ENCODE measurements around the gene RHOC.

The RHOC gene

DNA sequence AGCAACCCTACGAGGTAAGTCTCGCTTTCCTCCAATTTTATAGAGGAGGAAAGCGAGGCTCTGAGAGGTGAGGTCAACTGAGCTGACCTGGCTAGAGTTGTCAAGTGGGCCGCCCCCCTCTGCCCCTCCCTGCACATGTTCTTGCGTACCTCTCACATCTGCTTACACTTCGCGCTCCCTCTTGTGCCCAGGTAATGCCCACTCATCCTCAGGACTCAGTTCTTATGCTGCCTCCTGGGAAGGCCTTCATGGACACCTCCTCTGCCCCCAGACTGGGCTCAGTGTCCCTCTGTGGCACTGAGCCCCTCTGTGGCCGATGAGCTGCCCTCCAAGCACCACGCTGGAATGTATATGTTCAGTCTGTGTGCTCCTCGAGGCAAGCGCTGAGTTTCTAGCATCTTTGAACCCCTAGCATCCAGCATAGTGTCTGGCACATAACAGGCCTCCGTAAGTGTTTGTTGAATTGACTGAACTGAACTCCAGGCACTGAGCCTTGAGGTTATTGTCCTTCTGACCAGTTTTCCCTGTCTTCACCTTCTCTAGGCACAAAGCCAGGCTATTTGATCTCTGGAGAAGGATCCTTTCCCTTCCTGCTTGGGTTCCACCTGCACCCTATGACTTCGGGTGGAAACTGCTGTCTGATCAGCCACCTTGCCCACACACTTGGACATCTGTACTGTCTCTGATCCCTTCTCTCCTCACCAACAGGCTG is 19.0 kb downstream of the RHOC start:
- in situ Hi-C loops (cut with HindIII; ENCODE audit: low sequenced_read_pairs) = no loop called here

DNA sequence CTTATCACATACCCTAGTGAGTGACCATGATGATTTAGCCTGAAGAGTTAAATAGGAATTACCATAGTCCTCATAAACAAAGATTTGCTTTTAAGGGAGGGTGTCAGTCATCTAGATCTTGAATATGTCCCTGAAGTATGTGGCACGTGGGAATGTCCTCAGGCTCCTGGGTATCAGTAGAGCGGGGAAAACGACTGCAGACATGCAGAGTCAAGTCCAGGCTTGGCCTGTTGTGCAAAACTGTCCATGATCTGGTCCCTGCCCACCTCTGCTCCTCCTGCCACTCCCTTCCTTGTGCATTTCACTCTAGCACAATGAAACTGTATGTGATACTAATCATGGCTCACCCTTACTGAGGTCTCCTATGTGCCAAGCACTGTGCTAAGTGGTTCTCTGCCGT is 19.6 kb downstream of the RHOC start:
- in situ Hi-C loops (cut with HindIII; ENCODE audit: low sequenced_read_pairs) = no loop called here

DNA sequence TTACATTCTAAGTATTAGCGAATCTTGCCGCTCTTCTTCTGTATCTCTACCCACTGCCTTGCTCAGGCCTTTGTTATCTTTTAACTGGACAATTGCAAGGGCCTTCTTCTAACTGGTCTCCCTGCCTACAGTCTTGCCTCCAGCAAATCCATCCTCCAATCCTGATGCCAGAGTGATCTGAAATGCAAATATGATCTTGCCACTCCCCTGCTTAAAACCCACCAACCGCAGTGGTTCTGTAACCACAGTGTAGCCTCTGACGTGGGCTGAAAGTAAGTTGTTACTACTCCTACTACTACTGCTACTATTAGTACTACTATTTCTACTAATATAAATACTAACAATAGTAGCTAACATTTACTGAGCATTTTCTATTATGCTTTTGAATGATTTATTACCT is 20.1 kb downstream of the RHOC start:
- in situ Hi-C loops (cut with HindIII; ENCODE audit: low sequenced_read_pairs) = no loop called here

DNA sequence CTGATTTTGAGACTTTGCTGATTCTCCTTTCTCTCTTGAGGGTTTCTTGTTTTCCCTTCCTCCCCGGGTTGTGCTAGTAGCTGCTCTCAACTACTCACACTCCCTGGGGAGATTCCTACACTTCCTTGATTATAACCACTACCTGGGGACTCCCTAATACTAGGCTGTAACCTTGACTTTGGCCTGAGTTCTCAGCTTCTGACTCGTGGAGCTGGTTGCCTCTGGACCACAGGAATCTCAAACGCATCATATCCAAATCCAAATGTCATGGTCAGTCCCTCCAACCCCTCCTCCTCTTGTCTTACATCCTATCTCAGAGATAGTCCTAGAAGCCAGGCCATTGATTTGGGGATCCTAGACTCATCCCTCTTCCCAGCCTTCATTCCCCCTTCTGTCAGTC is 20.5 kb downstream of the RHOC start:
- in situ Hi-C loops (cut with HindIII; ENCODE audit: low sequenced_read_pairs) = no loop called here

DNA sequence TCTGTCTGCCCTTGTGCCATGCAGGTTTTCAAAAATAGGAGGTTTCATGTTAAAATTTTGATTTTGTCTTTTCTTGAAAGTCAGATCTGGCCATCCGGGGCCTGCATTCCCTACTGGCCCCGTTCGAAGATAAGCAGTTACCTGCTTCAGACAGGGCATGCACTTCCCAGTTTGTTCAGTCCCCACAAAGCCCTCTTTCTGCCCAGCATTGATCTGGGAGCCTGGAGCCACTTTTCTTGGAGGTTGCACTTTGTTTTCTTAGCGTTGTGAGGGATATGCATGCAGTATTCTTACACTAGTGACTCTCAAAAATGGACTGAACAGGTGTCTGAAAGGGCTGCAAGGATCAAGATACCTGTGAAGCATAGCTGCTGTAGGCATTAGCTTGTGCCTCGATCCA is 21.0 kb downstream of the RHOC start:
- in situ Hi-C loops (cut with HindIII; ENCODE audit: low sequenced_read_pairs) = no loop called here

DNA sequence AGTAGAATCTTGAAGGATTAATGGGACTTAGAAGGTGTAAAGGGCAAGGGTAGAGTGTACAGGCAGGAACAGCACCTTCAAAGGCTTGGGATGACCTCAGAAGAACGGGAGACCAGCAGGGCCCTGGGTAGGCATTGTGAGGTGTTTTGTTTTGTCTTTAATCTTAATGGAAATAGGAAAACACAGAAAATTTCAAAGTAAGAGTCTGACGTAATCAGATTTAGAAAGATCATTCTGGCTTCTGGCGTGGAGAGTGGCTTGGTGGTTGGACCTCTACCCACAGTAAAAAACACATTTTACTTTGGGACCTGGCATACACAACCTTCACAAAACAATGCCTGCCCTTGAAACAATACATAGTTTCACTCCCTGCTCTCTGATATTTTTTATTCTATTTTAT is 28.3 kb downstream of the RHOC start:
- in situ Hi-C loops (cut with HindIII; ENCODE audit: low sequenced_read_pairs) = no loop called here

DNA sequence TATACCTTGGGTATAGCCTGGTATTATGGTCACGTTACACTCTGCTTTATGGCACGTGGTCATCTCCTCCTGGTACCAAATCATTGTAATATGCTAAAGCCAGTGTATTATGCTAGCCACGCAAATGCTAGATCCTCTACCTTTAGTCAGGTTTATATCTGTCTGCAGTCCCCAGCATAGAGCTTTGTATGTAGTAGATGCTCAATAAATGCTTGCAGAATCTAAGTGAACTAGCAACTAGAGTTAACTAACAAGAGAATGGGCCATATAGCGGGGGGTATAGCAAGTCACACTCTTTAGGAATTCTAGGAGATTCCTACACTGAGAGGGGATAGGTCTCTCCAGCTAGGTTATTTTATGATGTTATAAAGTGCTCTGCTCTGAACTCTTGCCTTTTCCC is 29.4 kb downstream of the RHOC start:
- in situ Hi-C loops (cut with HindIII; ENCODE audit: low sequenced_read_pairs) = no loop called here

DNA sequence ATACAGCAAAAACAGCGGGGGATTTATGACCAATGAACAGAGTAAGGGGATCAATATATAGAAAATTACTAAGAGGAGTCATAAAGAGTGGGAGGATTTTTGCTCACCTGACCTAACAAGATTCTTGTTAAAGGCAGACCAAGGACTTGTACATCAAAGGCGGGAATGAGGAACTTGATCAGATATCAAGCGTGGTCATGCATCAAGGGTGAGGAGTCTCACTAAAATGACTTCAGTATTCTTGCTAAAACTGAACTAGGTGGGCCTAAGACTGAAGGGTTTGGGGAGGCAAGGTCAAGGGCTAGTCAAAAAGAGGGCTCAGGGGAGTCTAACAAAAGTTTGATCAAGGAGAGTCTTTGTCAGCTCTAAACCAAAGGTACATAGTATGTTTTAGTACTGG is 30.4 kb downstream of the RHOC start:
- in situ Hi-C loops (cut with HindIII; ENCODE audit: low sequenced_read_pairs) = no loop called here

DNA sequence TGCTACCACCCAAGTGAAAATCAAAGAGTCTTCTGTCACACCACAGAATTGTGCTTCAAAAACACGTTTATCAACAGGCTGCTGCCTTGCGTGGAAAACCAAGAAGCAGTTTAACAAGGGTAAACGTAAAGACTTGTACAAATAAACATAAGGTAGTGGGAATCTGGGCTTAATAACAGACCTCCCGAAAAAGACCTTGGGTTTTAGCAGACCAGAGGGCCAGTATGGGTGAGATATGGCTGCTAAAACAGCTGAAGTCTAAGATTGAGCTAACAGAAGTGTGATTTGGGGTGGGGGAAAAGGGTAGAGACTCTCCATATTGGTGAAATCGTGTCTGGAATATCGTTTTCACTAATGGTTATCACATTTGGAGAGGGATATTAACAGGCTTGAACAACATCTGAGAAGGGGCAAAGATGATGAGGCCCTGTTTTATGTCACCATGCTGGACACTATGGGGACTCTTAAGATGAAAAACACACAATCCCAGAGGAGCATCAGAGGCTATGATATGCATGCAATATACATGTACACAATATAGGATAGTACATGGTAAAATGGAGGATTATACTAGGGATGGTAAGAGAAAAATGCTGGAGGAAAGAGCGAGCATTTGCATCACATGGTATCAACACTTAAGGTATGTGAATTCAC is 31.1 kb downstream of the RHOC start:
- in situ Hi-C loops (cut with HindIII; ENCODE audit: low sequenced_read_pairs) = no loop called here

DNA sequence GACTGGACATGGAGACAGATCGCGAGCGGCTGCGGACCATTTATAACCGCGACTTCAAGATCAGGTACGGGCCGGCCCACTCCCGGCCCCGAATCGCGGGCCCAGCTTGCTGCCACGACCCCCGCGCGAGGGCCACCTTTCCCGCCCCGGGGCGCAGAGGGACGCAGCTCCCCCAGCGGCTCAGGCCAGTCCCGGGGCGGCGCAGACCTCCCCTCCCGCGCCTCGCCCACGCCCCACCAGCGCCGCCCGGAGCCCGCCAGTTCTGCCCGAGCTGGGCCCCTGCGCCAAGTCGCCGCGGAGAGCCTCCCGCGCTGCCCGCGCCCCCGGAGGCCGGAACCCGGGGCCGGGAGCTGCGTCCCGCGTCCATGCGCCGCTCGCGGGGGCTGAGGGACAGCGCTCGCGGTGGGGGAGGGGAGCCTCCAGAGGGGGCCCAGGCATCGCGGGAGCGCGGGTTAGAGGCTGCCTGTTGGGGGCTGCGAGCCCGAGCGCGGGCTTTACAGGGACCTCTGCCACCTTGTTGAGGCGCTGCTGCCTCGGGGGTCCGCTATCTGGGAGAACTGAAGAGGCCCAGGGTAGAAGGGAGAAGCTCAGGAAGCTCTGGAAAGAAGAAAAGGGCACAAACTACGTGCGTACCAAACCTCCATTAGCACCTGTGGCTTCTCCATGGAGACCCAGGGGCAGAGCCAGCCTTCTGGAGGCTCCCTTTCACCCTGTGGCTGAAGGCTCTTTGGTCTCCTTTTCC is 31.8 kb downstream of the RHOC start:
- in situ Hi-C loops (cut with HindIII; ENCODE audit: low sequenced_read_pairs) = no loop called here

DNA sequence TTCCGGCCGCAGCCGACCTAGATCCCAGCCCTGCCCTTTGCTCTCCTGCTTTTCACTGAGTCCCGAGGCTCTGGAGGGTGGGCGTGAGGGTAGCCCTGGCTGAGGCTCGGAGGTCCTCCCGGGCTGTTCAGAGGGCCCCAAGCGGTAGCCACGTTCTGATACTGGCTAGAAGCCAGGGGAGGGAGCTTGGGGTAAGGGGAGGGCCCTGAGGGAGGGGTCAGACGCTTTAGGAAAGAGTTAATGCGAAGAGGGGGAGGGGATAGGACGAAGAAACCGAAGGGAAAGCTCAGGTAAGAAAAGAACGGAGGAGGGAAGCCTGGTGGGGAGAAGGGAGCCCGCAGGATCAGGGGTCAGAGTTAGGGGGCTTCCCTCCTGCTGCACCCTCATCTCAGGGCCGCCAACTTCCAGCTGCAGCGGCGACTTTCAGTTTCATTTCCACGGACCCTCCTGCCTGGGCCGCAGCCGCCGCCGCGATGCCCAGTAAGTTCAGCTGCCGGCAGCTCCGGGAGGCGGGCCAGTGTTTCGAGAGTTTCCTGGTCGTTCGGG is 32.4 kb downstream of the RHOC start, which contains the start of gene MOV10:
MOV10 (plus strand) TSS at position 220 of the 546 bp plus-strand sequence; CDS start at position 474, 254 bp downstream.
- in situ Hi-C loops (cut with HindIII; ENCODE audit: low sequenced_read_pairs) = no loop called here

DNA sequence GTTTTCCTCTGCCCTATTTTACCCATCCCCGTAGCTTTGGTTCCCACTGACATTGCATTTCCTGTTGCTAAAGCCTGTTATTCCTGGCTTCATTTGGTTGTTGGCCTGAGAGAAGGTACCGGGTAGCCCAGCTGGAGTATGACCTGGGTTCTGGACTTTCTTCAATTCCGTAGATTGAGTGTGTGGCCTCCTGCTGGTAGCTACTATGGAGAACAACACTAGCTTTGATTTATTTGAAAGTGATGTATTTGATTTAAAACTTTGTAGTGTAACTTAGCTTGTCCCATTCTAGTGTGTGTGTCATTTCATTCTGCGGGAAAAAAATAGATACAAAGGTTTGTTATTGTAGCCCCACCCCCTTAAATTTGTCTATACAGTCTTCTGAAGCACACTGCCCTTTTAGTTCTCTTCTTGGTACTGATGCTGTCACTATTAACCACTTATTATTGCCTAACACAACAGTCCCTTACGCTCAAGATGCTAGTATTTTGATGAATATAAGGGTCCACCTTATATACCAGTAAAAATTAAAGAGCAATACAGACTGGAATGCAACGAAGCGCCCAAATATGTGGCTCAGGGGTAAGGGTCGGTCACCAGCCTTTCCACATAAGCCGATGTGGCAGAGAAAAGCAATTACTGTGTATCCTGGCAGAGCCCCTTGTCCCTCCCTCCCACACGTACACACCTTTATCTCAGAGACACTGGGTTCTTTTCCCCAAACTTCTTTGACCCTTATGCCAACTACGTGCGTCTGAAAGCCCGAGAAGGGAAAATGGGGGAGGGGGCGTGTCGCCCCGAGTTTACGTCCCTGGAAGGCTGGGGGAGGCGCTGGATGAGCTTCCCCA is 33.1 kb downstream of the RHOC start:
- in situ Hi-C loops (cut with HindIII; ENCODE audit: low sequenced_read_pairs) = no loop called here

DNA sequence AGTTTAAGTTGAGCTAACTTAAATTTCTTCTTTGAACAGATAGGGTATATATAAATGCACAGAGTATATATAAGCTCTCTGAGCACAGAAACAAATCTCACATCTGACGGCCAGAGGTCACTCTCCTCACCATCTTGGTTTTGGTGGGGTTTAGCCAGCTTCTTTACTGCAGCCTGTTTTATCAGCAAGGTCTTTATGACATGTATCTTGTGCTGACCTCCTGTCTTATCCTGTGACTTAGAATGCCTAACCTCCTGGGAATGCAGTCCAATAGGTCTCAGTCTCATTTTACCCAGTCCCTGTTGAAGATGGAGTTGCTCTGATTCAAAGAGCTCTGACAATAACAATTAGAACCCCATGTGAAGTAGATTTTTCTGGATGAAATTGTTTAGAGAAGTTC is 34.1 kb downstream of the RHOC start:
- in situ Hi-C loops (cut with HindIII; ENCODE audit: low sequenced_read_pairs) = no loop called here

DNA sequence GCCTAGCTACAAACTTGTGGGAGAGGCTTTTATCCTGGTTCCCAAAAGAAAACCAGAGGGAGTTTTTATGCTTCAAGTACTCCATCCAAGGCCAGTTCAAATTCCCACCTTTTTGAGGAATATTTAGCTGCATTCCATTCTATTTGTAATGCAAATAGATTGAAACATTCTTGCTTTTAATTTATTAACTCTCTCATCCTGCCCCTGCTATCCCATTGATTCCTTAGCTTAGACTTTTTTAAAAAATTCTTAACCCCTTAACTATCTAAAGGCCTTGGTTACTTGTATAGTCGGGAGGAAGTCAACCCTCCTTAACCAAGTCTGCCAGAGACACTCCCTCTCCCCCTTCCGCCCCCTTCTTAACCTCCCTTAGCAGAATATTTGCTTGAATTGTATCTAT is 34.9 kb downstream of the RHOC start:
- in situ Hi-C loops (cut with HindIII; ENCODE audit: low sequenced_read_pairs) = no loop called here

DNA sequence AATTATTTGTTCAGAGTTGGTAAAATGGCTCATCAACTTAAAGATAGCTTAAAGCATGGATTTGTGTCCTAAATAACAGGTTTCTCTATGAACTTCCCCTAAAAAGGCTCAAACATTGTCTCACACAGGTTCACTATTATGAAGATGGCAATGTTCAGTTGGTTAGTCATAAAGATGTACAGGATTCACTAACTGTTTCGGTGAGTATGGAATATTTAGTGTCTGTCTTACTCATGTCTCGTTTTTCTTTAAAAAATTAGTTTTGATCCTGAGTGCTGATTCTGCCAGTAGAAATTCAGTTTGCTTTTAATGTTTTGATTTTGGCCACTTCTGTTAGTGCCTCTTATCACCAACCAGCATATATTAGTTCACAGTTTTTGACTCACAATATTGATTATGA is 40.0 kb downstream of the RHOC start:
- in situ Hi-C loops (cut with HindIII; ENCODE audit: low sequenced_read_pairs) = no loop called here

DNA sequence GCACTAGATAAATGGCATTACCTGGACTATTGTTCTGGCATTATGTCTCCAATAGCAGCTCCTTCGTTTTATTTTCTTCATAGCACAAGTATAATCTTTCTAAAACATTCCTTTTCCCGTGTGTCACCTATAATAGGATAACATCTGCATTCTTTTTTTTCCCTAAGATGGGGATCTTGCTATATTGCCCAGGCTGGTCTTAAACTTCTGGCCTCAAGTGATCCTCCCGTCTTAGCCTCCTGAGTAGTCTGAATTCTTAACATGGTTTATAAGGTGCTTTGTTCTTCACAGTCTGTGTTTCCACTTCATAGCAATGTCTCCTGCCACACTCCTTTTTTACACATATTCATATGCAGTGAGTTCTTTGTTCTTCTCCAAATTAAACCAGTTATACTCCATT is 41.1 kb downstream of the RHOC start:
- in situ Hi-C loops (cut with HindIII; ENCODE audit: low sequenced_read_pairs) = no loop called here

DNA sequence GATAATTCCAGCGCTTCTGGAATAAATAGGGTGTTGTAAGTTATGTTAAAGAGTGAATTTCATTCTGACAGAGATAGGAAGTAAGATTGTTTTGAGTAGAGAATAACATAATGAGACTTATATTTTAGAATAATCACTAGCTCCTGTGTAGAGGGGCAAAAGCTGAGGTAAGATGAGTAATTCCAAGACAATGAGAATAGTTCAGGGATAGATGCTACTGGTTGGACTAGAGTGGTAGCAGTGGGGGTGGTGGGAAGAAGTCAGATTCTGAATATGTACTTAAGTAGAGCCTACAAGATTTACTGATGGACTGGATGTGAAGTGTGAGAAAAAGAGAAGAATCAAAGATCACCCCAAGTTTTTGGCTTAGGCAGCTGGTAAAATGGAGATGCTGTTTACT is 55.7 kb downstream of the RHOC start:
- in situ Hi-C loops (cut with HindIII; ENCODE audit: low sequenced_read_pairs) = no loop called here
